Caco-2 (cell line): ENCODE measurements around the gene CCT7. TPM values are rescaled to one million over a fixed set of nuclear protein-coding genes. Genes with fewer than 3 reads are reported as not detected.

Source experiments
- BruUV-seq: library from RNA; stranded (reverse); fragments of 400-500 nt; replicated peaks from 2 replicates; lab custom pipeline; 2021; lab: Mats Ljungman, UMichigan
- CTCF ChIA-PET: fragments of 300-600 bp; sonication (Branson Sonifier 250); formaldehyde crosslinking; loops from one replicate; lab custom pipeline; 2022; ENCODE audit warnings: antibody characterized with exemption; lab: Charles Lee
- POLR2A ChIA-PET: fragments of 300-600 bp; sonication (Branson Sonifier 250); formaldehyde crosslinking; loops from one replicate; lab custom pipeline; 2022; ENCODE audit warnings: antibody characterized with exemption; lab: Charles Lee
- DNase-seq, 2 experiments: peaks; one replicate each; pipeline versions ENCODE4 v3.0.0 to v3.0.0-alpha.2; 2020 to 2022
- H3K27me3 ChIP-seq: replicated peaks from 2 replicates; pipeline ENCODE4 v1.6.0; 2011; ENCODE audit warnings: low read length; ENCODE audit not compliant: control insufficient read depth, insufficient read depth
- H3K36me3 ChIP-seq: 2 replicates; pipeline ENCODE4 v1.5.1; 2011; ENCODE audit warnings: low read length; ENCODE audit not compliant: control insufficient read depth, insufficient read depth
- H3K4me1 ChIP-seq: fragments of 250-450 bp; sonication (Bioruptor Pico); 2 replicates; pipeline ENCODE4 v1.5.1; 2020; ENCODE audit warnings: mild to moderate bottlenecking
- H3K4me3 ChIP-seq: 2 replicates; pipeline ENCODE4 v1.5.1; 2011; ENCODE audit warnings: low read depth, mild to moderate bottlenecking, control low read depth, low read length
- H3K9me3 ChIP-seq: fragments of 250-450 bp; sonication (Bioruptor Pico); 2 replicates; pipeline ENCODE4 v1.5.1; 2020; ENCODE audit warnings: mild to moderate bottlenecking, moderate library complexity
- H3K27ac Mint-ChIP-seq: one replicate; pipeline ENCODE4 v1.8.0; 2022; ENCODE audit warnings: mixed read lengths; ENCODE audit not compliant: unreplicated experiment
- H3K27me3 Mint-ChIP-seq: one replicate; pipeline ENCODE4 v1.8.0; 2022; ENCODE audit warnings: mixed read lengths; ENCODE audit not compliant: insufficient read depth, unreplicated experiment
- H3K36me3 Mint-ChIP-seq: one replicate; pipeline ENCODE4 v1.8.0; 2022; ENCODE audit warnings: mild to moderate bottlenecking, mixed read lengths; ENCODE audit not compliant: insufficient read depth, unreplicated experiment
- H3K4me1 Mint-ChIP-seq: one replicate; pipeline ENCODE4 v1.8.0; 2022; ENCODE audit warnings: low read depth, mixed read lengths; ENCODE audit not compliant: unreplicated experiment
- H3K4me3 Mint-ChIP-seq: one replicate; pipeline ENCODE4 v1.8.0; 2022; ENCODE audit warnings: mild to moderate bottlenecking, moderate library complexity, mixed read lengths; ENCODE audit not compliant: unreplicated experiment
- H3K9me3 Mint-ChIP-seq: one replicate; pipeline ENCODE4 v1.8.0; 2022; ENCODE audit warnings: mixed read lengths; ENCODE audit not compliant: unreplicated experiment
- CTCF ChIP-seq, 2 experiments: fragments of 200-600 bp in 1 of 2; IDR thresholded peaks; 1 replicate in 1 of 2; 2 replicates in 1 of 2; pipeline versions ENCODE4 v1.5.1 to v1.8.0; 2011 to 2022; ENCODE audit warnings: antibody characterized with exemption in 1 of 2, control low read depth in 1 of 2, inconsistent platforms in 1 of 2, low read depth in 1 of 2, low read length in 1 of 2, mild to moderate bottlenecking in 1 of 2, moderate library complexity in 1 of 2; ENCODE audit not compliant: insufficient read depth in 1 of 2, severe bottlenecking in 1 of 2, unreplicated experiment in 1 of 2
- intact Hi-C: fragments of 100-400 bp; cut with micrococcal nuclease; formaldehyde crosslinking; loops from one replicate; pipeline ENCODE4 v1.10.0; 2022; ENCODE audit not compliant: unreplicated experiment
- total RNA-seq: library from RNA; stranded (reverse); gene quantifications from 2 replicates; pipeline ENCODE4 v1.2.3, GENCODE V29; 2022

CCT7 gene
- total RNA-seq, 1 experiment from 2014 or later, result 450 TPM

- no peaks in the 10 kb centered on the region for H3K27me3 Mint-ChIP-seq
- peaks cover 62% of the 10 kb centered on the region for H3K36me3 Mint-ChIP-seq
- ChIA-PET CTCF (interaction anchor here (0.9 kb wide), 1 partner anchor 12 kb away, joined by 5 read pairs; no protein-coding TSS in a partner anchor), POLR2A (no interaction called here)
- no peak overlapping the region for H3K4me3 Mint-ChIP-seq
- no peak overlapping the region for H3K4me3 ChIP-seq
- DNase-seq, result no peak
- no peak for TF ChIP-seq CTCF (IDR thresholded peaks at IDR 0.05; ENCODE audit: insufficient read depth in 1 of 2, low read depth in 1 of 2, low read length in 1 of 2, severe bottlenecking in 1 of 2, unreplicated experiment in 1 of 2)
- intact Hi-C loops, result no loop called here
- H3K9me3 Mint-ChIP-seq, result no peaks in the 10 kb centered on the region
- H3K4me1 ChIP-seq, result no peaks in the 10 kb centered on the region
- peaks cover 3% of the 10 kb centered on the region for H3K36me3 ChIP-seq
- no peaks in the 10 kb centered on the region for H3K9me3 ChIP-seq
- H3K27ac Mint-ChIP-seq, result no peak overlapping the region
- no TSS peak for BruUV-seq
- H3K27me3 ChIP-seq, result no peaks in the 10 kb centered on the region
- H3K4me1 Mint-ChIP-seq, result no peaks in the 10 kb centered on the region
These were observed 22.9 kb downstream of the CCT7 start for GRCh38 chr2:73257021-73257420.

DNA sequence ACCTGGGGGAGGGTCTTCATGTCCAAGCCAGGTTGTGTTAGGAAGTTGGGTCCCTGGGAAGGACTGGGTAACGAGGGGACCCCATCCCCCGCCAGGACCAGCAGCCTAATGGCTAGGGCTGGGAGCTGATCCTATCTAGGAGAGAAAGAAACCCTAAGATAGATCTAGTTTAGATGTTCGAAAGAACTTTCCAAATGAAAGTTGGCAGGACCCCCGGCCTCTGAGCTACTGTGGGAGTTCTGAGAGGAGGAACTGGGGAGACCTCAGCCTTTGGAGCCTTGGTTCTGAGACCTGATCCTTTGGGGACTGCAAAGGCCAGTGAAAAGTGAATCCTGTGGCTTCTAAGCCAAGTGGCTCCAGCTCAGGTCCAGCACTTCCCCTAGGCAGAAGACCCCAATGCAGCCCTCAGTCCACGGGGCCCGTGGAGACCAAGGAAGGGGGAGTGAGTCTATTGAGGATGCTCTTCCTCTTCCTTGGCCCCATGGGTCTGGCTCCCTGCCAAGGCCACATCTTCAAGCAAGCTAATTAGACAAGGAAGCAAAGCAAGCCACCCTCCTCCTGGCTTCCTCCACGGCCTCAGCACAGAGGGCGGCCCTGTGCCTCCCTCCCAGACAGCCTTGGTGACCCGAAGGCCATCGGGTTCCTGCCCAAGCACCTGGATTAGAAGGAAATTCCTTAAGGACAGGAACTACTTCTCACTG, 23.5 kb downstream of the CCT7 start:
- Mint-ChIP-seq H3K27me3 (no peaks in the 10 kb centered on the region), H3K27ac (no peak overlapping the region), H3K9me3 (no peaks in the 10 kb centered on the region), H3K4me1 (no peaks in the 10 kb centered on the region), H3K4me3 (no peak overlapping the region), H3K36me3 (peaks cover 57% of the 10 kb centered on the region)
- intact Hi-C loops, result no loop called here
- Histone ChIP-seq H3K4me1 (no peaks in the 10 kb centered on the region), H3K27me3 (no peaks in the 10 kb centered on the region), H3K4me3 (no peak overlapping the region), H3K9me3 (no peaks in the 10 kb centered on the region), H3K36me3 (peaks cover under 1% of the 10 kb centered on the region; the same call in 1 of the 2 replicates)
- POLR2A ChIA-PET, result no interaction called here
- CTCF ChIA-PET, result interaction anchor here (0.9 kb wide), 1 partner anchor 11 kb away, joined by 5 read pairs; no protein-coding TSS in a partner anchor
- no peak for TF ChIP-seq CTCF (IDR thresholded peaks at IDR 0.05; ENCODE audit: insufficient read depth in 1 of 2, low read depth in 1 of 2, low read length in 1 of 2, severe bottlenecking in 1 of 2, unreplicated experiment in 1 of 2)
- DNase-seq, result no peak
- BruUV-seq, result no TSS peak

DNA sequence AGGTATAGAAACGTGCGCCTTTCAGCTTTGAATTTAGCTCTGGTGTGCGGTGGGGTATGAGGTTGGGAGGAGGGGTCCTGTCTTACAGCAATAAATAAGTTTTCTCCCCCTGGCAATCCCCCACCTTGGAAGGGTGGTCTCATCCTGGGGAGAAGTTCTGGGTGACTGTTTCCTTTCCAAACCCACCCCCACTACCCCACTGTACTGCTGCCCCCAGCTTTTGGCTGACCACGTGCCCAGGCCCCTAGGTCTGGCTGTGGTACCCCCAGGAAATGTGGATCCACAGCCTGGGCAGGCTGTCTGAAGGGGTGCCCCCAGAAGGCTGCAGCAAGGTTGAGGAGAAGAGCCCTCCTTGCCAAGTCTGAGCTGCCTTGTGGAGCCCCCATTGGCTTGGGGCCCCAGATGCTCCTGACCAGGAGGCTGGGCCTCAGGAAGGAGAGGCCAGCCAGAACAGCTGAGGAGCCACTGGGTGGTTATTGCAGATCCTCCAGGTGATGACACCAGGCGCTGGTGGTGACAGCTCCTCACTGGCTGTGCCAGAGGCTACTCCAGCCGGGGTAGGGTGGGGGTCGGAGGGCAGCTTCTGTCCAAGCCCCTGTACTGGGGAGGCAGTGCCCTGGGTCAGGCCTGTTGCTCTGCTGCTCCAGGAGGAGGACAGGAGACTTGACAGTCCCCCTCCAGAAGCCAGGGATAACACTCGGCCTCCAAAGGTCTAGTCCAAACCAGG, 24.2 kb downstream of the CCT7 start:
- Mint-ChIP-seq H3K4me1 (no peaks in the 10 kb centered on the region), H3K9me3 (no peaks in the 10 kb centered on the region), H3K4me3 (no peak overlapping the region), H3K27ac (no peak overlapping the region), H3K27me3 (no peaks in the 10 kb centered on the region), H3K36me3 (peaks cover 49% of the 10 kb centered on the region)
- no peak for DNase-seq
- no peak overlapping the region for H3K4me3 ChIP-seq
- no peaks in the 10 kb centered on the region; the same call in 1 of the 2 replicates for H3K36me3 ChIP-seq
- POLR2A ChIA-PET, result no interaction called here
- no peak for TF ChIP-seq CTCF (IDR thresholded peaks at IDR 0.05; ENCODE audit: insufficient read depth in 1 of 2, low read depth in 1 of 2, low read length in 1 of 2, severe bottlenecking in 1 of 2, unreplicated experiment in 1 of 2)
- H3K9me3 ChIP-seq, result no peaks in the 10 kb centered on the region
- no peaks in the 10 kb centered on the region for H3K27me3 ChIP-seq
- H3K4me1 ChIP-seq, result no peaks in the 10 kb centered on the region
- no TSS peak for BruUV-seq
- CTCF ChIA-PET, result no interaction called here
- intact Hi-C loops, result no loop called here
